Psoas muscle (tissue), 8 donors: ENCODE results near the gene GLIS2. TPM values are rescaled to one million over a fixed set of nuclear protein-coding genes. Genes with fewer than 3 reads are reported as not detected.

Source experiments
- ATAC-seq, 4 donors: fragments of 200-7000 bp; cut with Tn5 transposase; one replicate each; pipeline ENCODE4 v1.9.1; 2020; ENCODE audit warnings: moderate library complexity in 3 of 4, mild to moderate bottlenecking in 2 of 4
- DNase-seq, 2 donors: peaks; one replicate each; pipeline ENCODE4 v3.0.0-alpha.2; 2020
- H3K27ac ChIP-seq: fragments of 200-600 bp; one replicate; pipeline ENCODE4 v1.8.0; 2022
- H3K27me3 ChIP-seq, 3 donors: fragments of 200-600 bp in 1 of 3; one replicate each; pipeline versions ENCODE4 v1.6.1 to v1.8.0; 2013 to 2022; ENCODE audit warnings: low read length in 2 of 3, mild to moderate bottlenecking in 2 of 3, moderate library complexity in 1 of 3; ENCODE audit not compliant: insufficient read depth in 3 of 3
- H3K36me3 ChIP-seq, 2 donors: fragments of 200-600 bp in 1 of 2; one replicate each; pipeline versions ENCODE4 v1.6.1 to v1.8.0; 2013 to 2022; ENCODE audit warnings: low read depth in 1 of 2, mild to moderate bottlenecking in 1 of 2, moderate library complexity in 1 of 2; ENCODE audit not compliant: insufficient read depth in 1 of 2
- H3K4me1 ChIP-seq: fragments of 200-600 bp; one replicate; pipeline ENCODE4 v1.8.0; 2022
- H3K4me3 ChIP-seq: fragments of 200-600 bp; one replicate; pipeline ENCODE4 v1.8.0; 2022; ENCODE audit warnings: mild to moderate bottlenecking
- H3K9me3 ChIP-seq: fragments of 200-600 bp; one replicate; pipeline ENCODE4 v1.8.0; 2022
- WGBS, 3 donors: extraction: QIAGEN DNeasy Blood & Tissue Kit; methylation state at CpG; one replicate each; pipeline versions ENCODE4 v1.1.6 to v1.1.7; 2013; 5-methylcytosine and 5-hydroxymethylcytosine counted together
- intact Hi-C, 2 donors: fragments of 100-400 bp; cut with DNase I; formaldehyde crosslinking; loops; one replicate each; pipeline versions ENCODE4 v1.11.0 to v1.14.2; 2022
- polyA plus RNA-seq, 3 donors: library from polyadenylated mRNA; stranded (reverse); fragments of 200-250 nt; gene quantifications; one replicate each; pipeline ENCODE4 v1.2.3, GENCODE V29; 2013
- total RNA-seq, 4 donors: library from RNA; stranded (reverse); fragmentation: NEBNext Ultra II Directional in 2 of 4; extraction: Animal tissue kit (Norgen Biotek cat#: 25700) in 2 of 4; gene quantifications; one replicate each; pipeline versions ENCODE4 v1.2.1 to v1.2.4, GENCODE V29; 2021 to 2023
- TF ChIP-seq, protein P1 (sequence below): fragments of 200-600 bp; IDR thresholded peaks from one replicate; pipeline ENCODE4 v1.8.0; 2022; ENCODE audit warnings: antibody characterized with exemption
- donor health status: healthy with polysubstance abuse.
- donor health status: DM: no; HTN: no; CAD: no; lungs with moderate emphysema.
- donor health status: Bipolar disorder and iron deficiency.
- donor health status: healthy.
- donor health status: DM: yes; HTN: yes; CAD: no.
- donor health status: DM: no; HTN: no; CAD: no.
- donor health status: DM: no; HTN: no; CAD: no.
- donor health status: DM: yes; HTN: yes; CAD: no.

The GLIS2 gene
- total and polyA plus RNA-seq, 7 donors, result 0.96 to 3.3 (median 1.7) TPM

DNA sequence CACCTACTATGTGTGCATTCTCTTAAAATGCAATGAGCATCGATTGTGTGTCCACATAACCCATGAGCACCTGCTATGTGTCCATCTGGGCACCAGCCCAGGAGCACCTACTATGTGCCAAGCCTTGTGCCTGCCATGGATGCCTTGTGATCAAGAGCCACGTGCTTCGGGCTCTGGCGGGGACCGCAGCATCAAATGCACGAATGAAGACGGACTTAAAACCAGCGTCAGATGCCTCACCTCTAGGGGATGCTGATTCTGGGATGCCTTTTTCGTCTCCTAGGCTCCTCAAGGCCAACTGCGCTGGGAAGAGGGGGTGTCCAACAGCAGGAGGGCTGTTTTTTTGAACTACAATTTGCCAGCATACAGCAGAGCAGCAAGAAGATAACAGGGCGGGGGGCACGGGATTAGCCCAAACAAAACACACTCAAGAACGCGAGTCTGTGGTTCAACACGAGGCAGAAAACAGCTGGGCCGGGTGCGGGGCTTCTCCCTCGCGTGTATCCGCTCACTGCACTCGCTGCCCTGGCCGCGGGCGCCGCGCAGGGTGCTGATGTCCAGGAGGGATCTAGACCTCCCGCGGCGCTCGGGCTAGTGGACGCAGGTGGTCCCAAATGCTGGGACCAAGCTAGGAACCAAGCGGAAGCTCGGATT lies 1.2 kb upstream of the GLIS2 start:
- peaks cover 0 to 35% (median 5%) of the 10 kb centered on the region in 3 donors for H3K27me3 ChIP-seq
- peaks cover 5% of the 10 kb centered on the region for H3K4me1 ChIP-seq
- peak overlapping the region; percentile 74 for H3K27ac ChIP-seq
- no peaks in the 10 kb centered on the region for H3K9me3 ChIP-seq
- WGBS, 3 donors, result 3 to 5% (median 3%) methylated on average over 33 of the region's 33 CpGs
- ATAC-seq (peak in 2 of 4 donors; percentile 3 to 15), DNase-seq (peak in 1 of 2 donors; percentile 61)
- TF ChIP-seq, protein P1, sequence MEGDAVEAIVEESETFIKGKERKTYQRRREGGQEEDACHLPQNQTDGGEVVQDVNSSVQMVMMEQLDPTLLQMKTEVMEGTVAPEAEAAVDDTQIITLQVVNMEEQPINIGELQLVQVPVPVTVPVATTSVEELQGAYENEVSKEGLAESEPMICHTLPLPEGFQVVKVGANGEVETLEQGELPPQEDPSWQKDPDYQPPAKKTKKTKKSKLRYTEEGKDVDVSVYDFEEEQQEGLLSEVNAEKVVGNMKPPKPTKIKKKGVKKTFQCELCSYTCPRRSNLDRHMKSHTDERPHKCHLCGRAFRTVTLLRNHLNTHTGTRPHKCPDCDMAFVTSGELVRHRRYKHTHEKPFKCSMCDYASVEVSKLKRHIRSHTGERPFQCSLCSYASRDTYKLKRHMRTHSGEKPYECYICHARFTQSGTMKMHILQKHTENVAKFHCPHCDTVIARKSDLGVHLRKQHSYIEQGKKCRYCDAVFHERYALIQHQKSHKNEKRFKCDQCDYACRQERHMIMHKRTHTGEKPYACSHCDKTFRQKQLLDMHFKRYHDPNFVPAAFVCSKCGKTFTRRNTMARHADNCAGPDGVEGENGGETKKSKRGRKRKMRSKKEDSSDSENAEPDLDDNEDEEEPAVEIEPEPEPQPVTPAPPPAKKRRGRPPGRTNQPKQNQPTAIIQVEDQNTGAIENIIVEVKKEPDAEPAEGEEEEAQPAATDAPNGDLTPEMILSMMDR, result no peak
- peak overlapping the region; percentile 65 for H3K4me3 ChIP-seq
- H3K36me3 ChIP-seq, result no peaks in the 10 kb centered on the region
- intact Hi-C loops, result no loop called here

DNA sequence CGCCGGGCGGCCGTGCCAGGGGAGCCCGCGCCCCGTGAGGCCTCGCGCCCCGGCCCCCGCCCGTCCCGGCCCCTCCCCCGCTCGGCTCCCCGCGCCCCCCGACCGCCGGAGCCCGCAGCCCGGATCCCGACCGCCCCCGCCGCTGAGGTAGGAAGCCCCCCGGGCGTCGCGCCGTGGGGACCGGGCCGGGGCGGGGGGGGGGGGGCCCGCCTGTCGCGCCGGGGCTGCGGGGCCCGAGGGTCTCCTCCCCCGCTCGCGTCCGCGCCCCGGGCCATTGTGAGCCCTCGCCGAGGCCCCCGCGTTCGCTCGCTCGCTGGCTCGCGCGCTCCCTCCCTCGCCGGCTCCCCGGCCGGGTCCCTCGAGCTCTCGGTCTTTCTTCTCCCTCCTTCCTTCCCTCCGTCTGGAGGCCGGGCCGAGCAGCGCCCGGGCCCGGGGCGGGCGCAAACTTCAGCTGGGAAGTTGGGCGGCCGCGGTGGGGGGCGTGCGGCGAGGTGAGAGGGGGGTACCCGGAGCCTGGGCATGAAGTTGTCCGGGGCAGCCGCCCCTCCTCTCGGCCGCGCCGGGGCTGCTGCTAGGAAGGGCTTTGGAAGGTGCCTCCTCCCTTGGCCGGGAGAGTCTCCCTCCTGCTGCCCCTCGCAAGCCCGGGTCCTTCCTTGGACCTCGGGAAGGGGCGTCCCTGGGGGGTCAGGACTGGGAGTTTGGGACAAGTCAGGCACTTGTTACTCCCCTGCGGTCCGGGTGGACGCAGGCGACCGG lies 419 bp downstream of the GLIS2 start:
- peaks cover 5% of the 10 kb centered on the region for H3K4me1 ChIP-seq
- 1 to 5% (median 2%) methylated on average over 29 to 88 of the region's 93 CpGs for WGBS, 3 donors
- TF ChIP-seq, protein P1, result no peak
- no peaks in the 10 kb centered on the region for H3K36me3 ChIP-seq
- H3K9me3 ChIP-seq, result no peaks in the 10 kb centered on the region
- peak overlapping the region; percentile 71 for H3K4me3 ChIP-seq
- peak overlapping the region; percentile 61 for H3K27ac ChIP-seq
- intact Hi-C loops, result no loop called here
- ATAC-seq, result peak in 2 of 4 donors; percentile 3 to 16
- DNase-seq, result peak in 1 of 2 donors; percentile 60
- H3K27me3 ChIP-seq, result peaks cover 0 to 39% (median 5%) of the 10 kb centered on the region in 3 donors

DNA sequence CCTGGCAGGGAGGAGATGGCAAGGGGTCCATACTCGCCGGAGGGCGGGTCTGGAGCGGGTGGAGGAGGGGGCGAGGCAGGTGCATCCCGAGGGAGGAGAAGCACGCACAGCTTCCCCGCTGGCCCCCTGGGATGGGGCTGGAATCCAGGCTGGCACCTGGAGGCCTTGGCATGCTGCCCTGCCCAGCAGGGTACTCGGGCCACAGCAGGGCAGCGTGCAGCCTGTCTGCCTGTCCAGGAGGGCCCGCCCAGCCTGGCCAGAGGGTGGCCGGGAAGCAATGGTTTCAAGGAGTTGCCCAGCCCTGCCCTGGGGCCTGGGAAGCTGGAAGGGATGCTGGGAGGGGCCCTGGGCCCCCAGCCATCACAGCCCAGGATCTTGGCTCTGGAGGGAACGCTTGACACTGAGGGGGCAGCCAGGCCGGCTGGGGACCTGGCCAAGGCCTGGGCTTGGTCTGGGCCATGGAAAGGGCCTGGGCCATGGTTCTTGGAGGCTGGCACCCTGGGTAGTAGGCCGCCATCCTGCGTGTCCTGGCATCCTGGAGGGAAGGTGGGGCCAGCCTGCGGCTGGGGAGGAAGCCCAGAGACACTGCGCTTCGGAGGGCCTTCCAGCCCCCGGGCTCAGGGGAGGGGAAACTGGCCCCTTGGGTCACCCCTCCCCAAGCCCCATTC lies 1.1 kb downstream of the GLIS2 start:
- intact Hi-C loops, result no loop called here
- DNase-seq (peak; percentile 65 to 66), ATAC-seq (peak; percentile 20 to 38 (median 30))
- 18 to 24% (median 22%) methylated on average over 13 to 20 of the region's 20 CpGs for whole genome bisulfite sequencing, 3 donors
- peaks cover 0 to 39% (median 5%) of the 10 kb centered on the region in 3 donors for H3K27me3 ChIP-seq
- TF ChIP-seq, protein P1, result no peak
- H3K9me3 ChIP-seq, result no peaks in the 10 kb centered on the region
- H3K27ac ChIP-seq, result peak overlapping the region; percentile 61
- peaks cover 5% of the 10 kb centered on the region for H3K4me1 ChIP-seq
- H3K4me3 ChIP-seq, result peak overlapping the region; percentile 71
- H3K36me3 ChIP-seq, result no peaks in the 10 kb centered on the region

DNA sequence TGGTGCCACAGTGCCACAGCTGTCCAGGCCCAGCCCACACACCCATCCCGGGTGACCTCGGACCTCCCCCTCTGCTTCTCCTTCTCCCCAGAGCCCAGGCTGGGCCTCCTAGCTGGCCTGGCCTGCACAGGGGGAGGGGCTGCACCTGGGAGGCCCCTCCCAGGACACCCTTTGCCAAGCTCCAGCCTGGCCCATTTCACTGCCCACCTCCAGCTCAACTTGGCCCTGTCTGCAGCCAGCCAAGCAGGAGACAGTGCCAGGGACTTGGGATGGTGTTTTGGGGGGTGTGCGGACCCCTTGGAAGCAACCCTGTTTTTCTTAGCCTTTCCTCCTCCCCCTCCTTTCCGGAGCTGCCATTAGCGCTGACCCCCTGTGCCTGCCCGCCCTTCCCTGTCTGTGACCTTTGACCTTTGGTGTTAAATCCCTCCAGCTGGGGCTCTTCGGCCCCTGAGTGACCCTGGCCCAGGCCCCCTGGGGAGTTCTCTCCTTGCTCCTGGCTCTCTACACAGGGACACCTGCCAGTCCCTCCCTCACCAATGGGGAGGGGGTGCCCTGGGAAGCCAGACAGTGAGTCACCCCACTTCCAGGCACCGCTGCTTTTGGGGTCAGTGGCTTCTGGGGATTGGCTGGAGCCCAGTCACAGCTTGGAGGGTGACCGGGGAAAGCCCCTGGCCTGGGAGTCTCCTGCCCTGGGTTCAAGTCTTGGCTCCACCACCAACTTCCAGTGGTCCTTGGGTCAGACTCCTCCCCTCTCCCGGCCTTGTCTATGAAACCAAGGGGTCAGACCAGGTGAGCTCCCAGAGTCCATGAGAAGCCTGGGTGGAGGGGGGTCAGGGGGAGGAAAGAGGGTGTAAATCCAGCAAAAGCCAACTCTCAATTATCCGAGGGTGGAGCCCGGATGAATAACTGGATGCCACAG lies 1.9 kb downstream of the GLIS2 start:
- Histone ChIP-seq H3K27me3 (peaks cover 0 to 39% (median 5%) of the 10 kb centered on the region in 3 donors), H3K27ac (peak overlapping the region; percentile 61), H3K9me3 (no peaks in the 10 kb centered on the region), H3K4me3 (peak overlapping the region; percentile 71), H3K36me3 (no peaks in the 10 kb centered on the region), H3K4me1 (peaks cover 5% of the 10 kb centered on the region)
- intact Hi-C loops, result no loop called here
- TF ChIP-seq, protein P1, result no peak
- ATAC-seq (no peak), DNase-seq (peak in 1 of 2 donors; percentile 69)
- 44 to 54% (median 45%) methylated on average over 10 to 12 of the region's 12 CpGs for WGBS, 3 donors
